HT1080 (cell line): ENCODE results near the gene HOXC9. TPM values are rescaled to one million over a fixed set of nuclear protein-coding genes. Genes with fewer than 3 reads are reported as not detected.

Source experiments
- DNase-seq: peaks from one replicate; pipeline ENCODE4 v3.0.0-alpha.2; 2015; ENCODE audit warnings: low read depth
- total RNA-seq: library from RNA; depleted of rRNA; stranded (reverse); fragments of >200 nt; shearing (Covaris generic); gene quantifications from 2 replicates; pipeline ENCODE4 v1.2.3, GENCODE V29; 2014

Gene HOXC9
- total RNA-seq, 1 experiment from 2014 or later: 12.2 TPM

- DNase-seq: no peak
Observed at GRCh38 chr12:53975479-53976152, 24.3 kb upstream of the HOXC9 start.

GRCh38 chr12:53976172-53976822 is 23.7 kb upstream of the HOXC9 start:
- no peak for DNase-seq

- no peak for DNase-seq
Observed at GRCh38 chr12:53976823-53977595, 23.0 kb upstream of the HOXC9 start.

GRCh38 chr12:53977596-53978445 is 22.1 kb upstream of the HOXC9 start:
- DNase-seq: no peak

- no peak for DNase-seq
Observed at GRCh38 chr12:53978477-53979356, 21.2 kb upstream of the HOXC9 start.

- DNase-seq: no peak
Observed at GRCh38 chr12:53980104-53980801, 19.7 kb upstream of the HOXC9 start.

- DNase-seq: no peak
Observed at GRCh38 chr12:53980802-53981496, 19.0 kb upstream of the HOXC9 start.

GRCh38 chr12:53981634-53982565 is 18.1 kb upstream of the HOXC9 start:
- peak; percentile 30 for DNase-seq

GRCh38 chr12:53982648-53983567 is 17.1 kb upstream of the HOXC9 start:
- no peak for DNase-seq

GRCh38 chr12:53983568-53983949 is 16.4 kb upstream of the HOXC9 start:
- DNase-seq: no peak

GRCh38 chr12:53983950-53984572 is 15.9 kb upstream of the HOXC9 start:
- DNase-seq: no peak

- DNase-seq: peak; percentile 86
Observed at GRCh38 chr12:53984901-53985691, 14.9 kb upstream of the HOXC9 start, which contains the start of gene HOXC10. HOXC10 (plus strand) TSS chr12:53985146; CDS start chr12:53985260, 114 bp downstream.

- no peak for DNase-seq
Observed at GRCh38 chr12:53985692-53985993, 14.3 kb upstream of the HOXC9 start.

GRCh38 chr12:53985994-53986685 is 13.8 kb upstream of the HOXC9 start:
- peak; percentile 37 for DNase-seq
